Aorta (tissue), 5 donors: ENCODE results near the gene ZNF335. TPM values are rescaled to one million over a fixed set of nuclear protein-coding genes. Genes with fewer than 3 reads are reported as not detected.

Experiments used
- ATAC-seq: fragments of 200-7000 bp; cut with Tn5 transposase; one replicate; pipeline ENCODE4 v1.9.1; 2022; ENCODE audit warnings: moderate library complexity; ENCODE audit not compliant: low FRiP score
- DNase-seq, 2 donors: peaks; one replicate each; pipeline ENCODE4 v3.0.0-alpha.2; 2020
- H3K27ac ChIP-seq, 2 donors: one replicate each; pipeline ENCODE4 v1.5.1; 2013; ENCODE audit warnings: low read length in 2 of 2, mild to moderate bottlenecking in 2 of 2, moderate library complexity in 2 of 2, control low read depth in 1 of 2, inconsistent platforms in 1 of 2, low read depth in 1 of 2
- H3K27me3 ChIP-seq, 2 donors: one replicate each; pipeline ENCODE4 v1.6.1; 2013; ENCODE audit warnings: control low read depth in 1 of 2, low read length in 1 of 2, mild to moderate bottlenecking in 1 of 2, moderate library complexity in 1 of 2; ENCODE audit not compliant: insufficient read depth in 2 of 2, control insufficient read depth in 1 of 2
- H3K36me3 ChIP-seq, 2 donors: one replicate each; pipeline ENCODE4 v1.6.1; 2013; ENCODE audit warnings: control low read depth in 1 of 2, low read length in 1 of 2, mild to moderate bottlenecking in 1 of 2; ENCODE audit not compliant: insufficient read depth in 2 of 2, control insufficient read depth in 1 of 2
- H3K4me1 ChIP-seq, 2 donors: one replicate each; pipeline ENCODE4 v1.6.1; 2013; ENCODE audit warnings: low read length in 2 of 2, control low read depth in 1 of 2, mild to moderate bottlenecking in 1 of 2, moderate library complexity in 1 of 2; ENCODE audit not compliant: insufficient read depth in 2 of 2, control insufficient read depth in 1 of 2
- H3K4me3 ChIP-seq, 2 donors: one replicate each; pipeline ENCODE4 v1.5.1; 2013; ENCODE audit warnings: low read length in 2 of 2, control low read depth in 1 of 2, mild to moderate bottlenecking in 1 of 2
- H3K9me3 ChIP-seq: one replicate; pipeline ENCODE4 v1.6.1; 2013; ENCODE audit warnings: mild to moderate bottlenecking, low read length; ENCODE audit not compliant: control insufficient read depth
- WGBS, 2 donors: extraction: QIAGEN DNeasy Blood & Tissue Kit; methylation state at CpG; one replicate each; pipeline ENCODE4 v1.1.7; 2013; 5-methylcytosine and 5-hydroxymethylcytosine counted together
- intact Hi-C, 2 donors: fragments of 100-400 bp; cut with DNase I; formaldehyde crosslinking; loops; one replicate each; pipeline versions ENCODE4 v1.14.2 to v1.15.0; 2022
- polyA plus RNA-seq, 2 donors: library from polyadenylated mRNA; stranded (reverse); fragments of 200-250 nt; gene quantifications; one replicate each; pipeline ENCODE4 v1.2.3, GENCODE V29; 2013
- total RNA-seq, 2 donors: library from RNA; stranded (reverse); fragmentation: NEBNext Ultra II Directional; extraction: Animal tissue kit (Norgen Biotek cat#: 25700); gene quantifications; one replicate each; pipeline ENCODE4 v1.2.1, GENCODE V29; 2021
- donor health status: healthy with polysubstance abuse.
- donor health status: Bipolar disorder and iron deficiency.
- donor health status: DM: no; HTN: no; CAD: no.
- donor health status: DM: no; HTN: no; CAD: no.
- donor health status: DM: yes; HTN: yes; CAD: no.

ZNF335 gene
- total and polyA plus RNA-seq, 4 donors, result 2.8 to 31.4 (median 20.5) TPM

GRCh38 chr20:46006022-46006705 lies 34.2 kb upstream of the ZNF335 start:
- Histone ChIP-seq H3K27ac (no peak overlapping the region), H3K27me3 (no peaks in the 10 kb centered on the region), H3K36me3 (no peaks in the 10 kb centered on the region), H3K4me1 (no peaks in the 10 kb centered on the region), H3K9me3 (no peaks in the 10 kb centered on the region), H3K4me3 (no peak overlapping the region)
- ATAC-seq (no peak), DNase-seq (no peak)
- intact Hi-C loops, result no loop called here
- WGBS, 2 donors, result 72 to 78% methylated on average over 6 of the region's 6 CpGs

DNA sequence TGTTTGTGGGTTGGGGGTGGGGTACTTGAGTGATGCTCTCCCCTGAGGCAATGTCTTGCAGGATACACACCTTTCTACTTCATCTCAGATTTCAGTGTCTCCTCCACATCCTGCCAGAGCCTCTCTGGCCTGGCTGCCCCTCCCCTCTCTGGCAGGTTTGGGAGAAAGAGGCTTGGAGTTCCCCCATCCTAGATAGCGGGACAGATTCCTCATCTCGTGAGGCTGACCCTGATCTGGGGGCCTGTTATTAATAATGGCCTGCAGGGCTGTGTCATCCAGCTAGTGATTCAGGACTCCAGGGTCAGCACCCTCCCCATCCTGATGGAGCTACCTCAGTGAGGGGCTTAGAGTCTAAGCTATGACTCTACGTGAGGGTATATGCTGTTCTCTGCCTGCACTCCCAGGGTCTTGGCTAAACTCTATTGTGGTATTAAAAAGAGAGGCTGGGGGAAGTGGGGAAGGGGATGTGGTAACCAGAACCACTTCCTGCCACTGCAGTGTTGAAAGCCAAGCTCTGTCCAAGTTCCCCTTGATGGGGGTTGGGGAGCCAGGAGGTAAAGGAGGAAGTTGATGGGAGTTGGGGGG lies 33.0 kb upstream of the ZNF335 start:
- no peak overlapping the region for H3K4me3 ChIP-seq
- intact Hi-C loops, result no loop called here
- H3K27me3 ChIP-seq, result no peaks in the 10 kb centered on the region
- DNase-seq, result peak in 1 of 2 donors; percentile 74
- no peak overlapping the region for H3K27ac ChIP-seq
- H3K9me3 ChIP-seq, result no peaks in the 10 kb centered on the region
- H3K4me1 ChIP-seq, result no peaks in the 10 kb centered on the region
- no peak for ATAC-seq
- 8 to 23% methylated on average over 3 of the region's 3 CpGs for WGBS, 2 donors
- H3K36me3 ChIP-seq, result no peaks in the 10 kb centered on the region

DNA sequence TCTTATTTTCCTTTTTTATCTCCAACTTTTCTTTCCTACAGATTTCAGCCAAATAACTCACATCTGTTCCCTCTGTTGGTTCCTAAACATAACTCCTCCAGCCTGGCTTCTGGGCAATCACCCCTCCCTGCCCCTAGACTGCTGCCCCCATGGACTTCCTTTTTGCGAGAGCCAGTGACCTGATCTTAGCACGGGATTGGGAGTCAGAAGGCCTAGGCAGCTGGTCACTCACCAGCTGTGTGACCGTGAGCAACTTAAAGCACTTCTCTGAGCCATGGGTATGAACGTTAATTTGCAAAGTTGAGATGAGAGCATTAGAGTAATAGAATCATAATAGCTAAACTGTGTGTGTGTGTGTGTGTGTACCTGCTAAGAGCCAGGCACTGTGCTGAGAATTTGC lies 32.2 kb upstream of the ZNF335 start:
- Histone ChIP-seq H3K4me3 (no peak overlapping the region), H3K9me3 (no peaks in the 10 kb centered on the region), H3K27me3 (no peaks in the 10 kb centered on the region), H3K4me1 (no peaks in the 10 kb centered on the region), H3K27ac (no peak overlapping the region), H3K36me3 (no peaks in the 10 kb centered on the region)
- peak in 1 of 2 donors; percentile 74 for DNase-seq
- intact Hi-C loops, result no loop called here
- no peak for ATAC-seq
- 36 to 42% methylated on average over 4 of the region's 4 CpGs for WGBS, 2 donors

GRCh38 chr20:46002008-46002407 lies 30.0 kb upstream of the ZNF335 start:
- intact Hi-C loops, result no loop called here
- DNase-seq, result no peak
- Histone ChIP-seq H3K27ac (no peak overlapping the region), H3K4me3 (no peak overlapping the region), H3K4me1 (no peaks in the 10 kb centered on the region), H3K36me3 (no peaks in the 10 kb centered on the region), H3K9me3 (no peaks in the 10 kb centered on the region), H3K27me3 (no peaks in the 10 kb centered on the region)
- ATAC-seq, result no peak
- WGBS, 2 donors, result 88 to 89% methylated on average over 3 of the region's 3 CpGs

GRCh38 chr20:46001498-46001897 lies 29.5 kb upstream of the ZNF335 start:
- Histone ChIP-seq H3K27ac (no peak overlapping the region), H3K4me1 (no peaks in the 10 kb centered on the region), H3K27me3 (no peaks in the 10 kb centered on the region), H3K9me3 (no peaks in the 10 kb centered on the region), H3K36me3 (no peaks in the 10 kb centered on the region), H3K4me3 (no peak overlapping the region)
- WGBS, 2 donors, result 87 to 93% methylated on average over 5 of the region's 5 CpGs
- DNase-seq, result no peak
- intact Hi-C loops, result no loop called here
- ATAC-seq, result no peak

GRCh38 chr20:46000262-46000996 lies 28.4 kb upstream of the ZNF335 start:
- no peaks in the 10 kb centered on the region for H3K27me3 ChIP-seq
- H3K36me3 ChIP-seq, result no peaks in the 10 kb centered on the region
- ATAC-seq, result peak; percentile 23
- H3K4me1 ChIP-seq, result no peaks in the 10 kb centered on the region
- no peak overlapping the region for H3K4me3 ChIP-seq
- H3K9me3 ChIP-seq, result no peaks in the 10 kb centered on the region
- 35 to 36% methylated on average over 16 of the region's 16 CpGs for WGBS, 2 donors
- intact Hi-C loops, result no loop called here
- DNase-seq, result no peak
- H3K27ac ChIP-seq, result no peak overlapping the region

GRCh38 chr20:45999557-46000261 lies 27.7 kb upstream of the ZNF335 start:
- Histone ChIP-seq H3K4me3 (no peak overlapping the region), H3K36me3 (no peaks in the 10 kb centered on the region), H3K9me3 (no peaks in the 10 kb centered on the region), H3K27ac (no peak overlapping the region), H3K4me1 (no peaks in the 10 kb centered on the region), H3K27me3 (no peaks in the 10 kb centered on the region)
- 75 to 77% methylated on average over 4 of the region's 4 CpGs for WGBS, 2 donors
- intact Hi-C loops, result no loop called here
- ATAC-seq (no peak), DNase-seq (no peak)

DNA sequence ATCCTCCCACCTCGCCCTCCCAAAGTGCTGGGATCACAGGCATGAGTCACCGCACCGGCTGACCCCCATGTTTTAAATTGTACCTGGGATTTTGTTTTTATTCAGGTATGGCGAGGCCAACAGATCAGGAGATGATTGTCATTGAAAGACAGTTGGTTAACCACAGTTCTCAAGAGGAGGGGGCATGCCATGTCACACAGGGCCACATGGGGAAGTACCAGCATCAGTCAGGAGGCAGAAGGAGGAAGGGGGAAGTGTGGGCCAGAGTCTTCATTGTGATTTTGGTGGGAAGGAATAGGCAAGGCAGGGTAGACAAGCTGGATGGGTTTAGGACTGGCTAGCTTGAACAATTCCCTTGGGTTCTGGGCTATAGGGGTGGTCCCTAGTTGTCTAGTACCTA lies 26.8 kb upstream of the ZNF335 start:
- intact Hi-C loops, result no loop called here
- no peaks in the 10 kb centered on the region for H3K4me1 ChIP-seq
- H3K27me3 ChIP-seq, result no peaks in the 10 kb centered on the region

More for the DNA sequence above, 26.8 kb upstream of the ZNF335 start:
- Histone ChIP-seq H3K27ac (no peak overlapping the region), H3K4me3 (no peak overlapping the region), H3K9me3 (no peaks in the 10 kb centered on the region), H3K36me3 (no peaks in the 10 kb centered on the region)
- DNase-seq (peak; percentile 39 to 63), ATAC-seq (peak; percentile 38)
- WGBS, 2 donors, result 67 to 77% methylated on average over 4 of the region's 4 CpGs
